ENCODE results near the gene ARMC10. TPM values are rescaled to one million over a fixed set of nuclear protein-coding genes. Genes with fewer than 3 reads are reported as not detected.
"Not testable (repeated sequence)": the region's sequence is repeated elsewhere in the genome, so short reads cannot be mapped to it uniquely, and the experiment has no call there.

Gene ARMC10
- total RNA-seq, 2 experiments from 2014 or later: 24.3 to 33.4 TPM

- Histone ChIP-seq H3K27ac (ENCODE audit: low read depth, low read length, poor library complexity, severe bottlenecking) (no peak overlapping the region), H3K36me3 (ENCODE audit: insufficient read depth, low read length) (peaks cover 85% of the 10 kb centered on the region), H4K20me1 (ENCODE audit: insufficient read depth, low read length) (no peaks in the 10 kb centered on the region), H2AFZ (ENCODE audit: low read length) (no peak overlapping the region), H3K4me1 (ENCODE audit: insufficient read depth, low read length, poor library complexity, severe bottlenecking) (no peaks in the 10 kb centered on the region), H3K4me2 (ENCODE audit: low read length) (no peak overlapping the region), H3K4me3 (ENCODE audit: low read depth, low read length, poor library complexity, severe bottlenecking) (no peak overlapping the region), H3K9me2 (ENCODE audit: insufficient read depth, low read length) (no peaks in the 10 kb centered on the region), H3K9me3 (ENCODE audit: low read length) (no peaks in the 10 kb centered on the region), H3K79me2 (ENCODE audit: insufficient read depth, low read depth, low read length) (no peaks in the 10 kb centered on the region)
- no peak for TF ChIP-seq EZH2phosphoT487 (IDR thresholded peaks at IDR 0.05; ENCODE audit: borderline replicate concordance, low read depth, low read length)
- TF ChIP-seq CTCF (conservative IDR thresholded peaks at IDR 0.05; ENCODE audit: low read length): no peak
- CTCF ChIA-PET (ENCODE audit: unreplicated experiment): no interaction called here
- intact Hi-C loops (cut with micrococcal nuclease; ENCODE audit: unreplicated experiment): no loop called here
- POLR2A ChIA-PET: no interaction called here
- no TSS peak for BruUV-seq (replicated peaks)
- no peak for DNase-seq (ENCODE audit: low spot score)
These were observed 18.5 kb downstream of the ARMC10 start for GRCh38 chr7:103093429-103093828.

DNA sequence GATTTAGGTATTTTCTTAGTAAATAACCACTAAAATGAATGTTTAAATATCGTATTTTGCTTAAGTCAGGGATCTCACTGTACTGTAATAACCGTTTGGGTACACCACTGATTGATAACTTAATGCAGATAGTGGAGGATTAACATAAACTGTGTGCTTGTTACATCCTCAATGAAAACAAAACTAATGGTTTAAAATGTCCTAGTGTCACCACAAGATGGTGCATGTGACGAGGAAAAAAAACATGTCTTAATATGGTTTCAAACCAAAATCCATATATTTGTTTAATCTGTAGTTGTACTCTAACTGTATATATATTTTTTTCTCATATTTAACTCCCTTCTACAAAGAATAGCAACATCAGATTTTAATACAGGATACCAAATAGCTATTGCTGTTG lies 19.2 kb downstream of the ARMC10 start:
- H4K20me1 ChIP-seq (ENCODE audit: insufficient read depth, low read length): no peaks in the 10 kb centered on the region
- H2AFZ ChIP-seq (ENCODE audit: low read length): no peak overlapping the region
- H3K36me3 ChIP-seq (ENCODE audit: insufficient read depth, low read length): peaks cover 79% of the 10 kb centered on the region
- BruUV-seq (replicated peaks): no TSS peak
- no peaks in the 10 kb centered on the region for H3K4me1 ChIP-seq (ENCODE audit: insufficient read depth, low read length, poor library complexity, severe bottlenecking)
- no peaks in the 10 kb centered on the region for H3K9me2 ChIP-seq (ENCODE audit: insufficient read depth, low read length)
- H3K4me2 ChIP-seq (ENCODE audit: low read length): no peak overlapping the region
- ChIA-PET CTCF (ENCODE audit: unreplicated experiment) (no interaction called here), POLR2A (no interaction called here)
- peak; percentile 57 for TF ChIP-seq CTCF (conservative IDR thresholded peaks at IDR 0.05; ENCODE audit: low read length)
- no peak for TF ChIP-seq EZH2phosphoT487 (IDR thresholded peaks at IDR 0.05; ENCODE audit: borderline replicate concordance, low read depth, low read length)
- no peaks in the 10 kb centered on the region for H3K9me3 ChIP-seq (ENCODE audit: low read length)
- no peak for DNase-seq (ENCODE audit: low spot score)
- no peak overlapping the region for H3K27ac ChIP-seq (ENCODE audit: low read depth, low read length, poor library complexity, severe bottlenecking)
- no peaks in the 10 kb centered on the region for H3K79me2 ChIP-seq (ENCODE audit: insufficient read depth, low read depth, low read length)
- no peak overlapping the region for H3K4me3 ChIP-seq (ENCODE audit: low read depth, low read length, poor library complexity, severe bottlenecking)
- intact Hi-C loops (cut with micrococcal nuclease; ENCODE audit: unreplicated experiment): no loop called here

- intact Hi-C loops (cut with micrococcal nuclease; ENCODE audit: unreplicated experiment): not testable (repeated sequence)
These were observed 20.6 kb downstream of the ARMC10 start for GRCh38 chr7:103095558-103095957.

More at GRCh38 chr7:103095558-103095957, 20.6 kb downstream of the ARMC10 start:
- POLR2A ChIA-PET; H3K4me3 ChIP-seq (ENCODE audit: low read depth, low read length, poor library complexity, severe bottlenecking); CTCF ChIA-PET (ENCODE audit: unreplicated experiment); H3K4me2 ChIP-seq (ENCODE audit: low read length); H2AFZ ChIP-seq (ENCODE audit: low read length); H3K4me1 ChIP-seq (ENCODE audit: insufficient read depth, low read length, poor library complexity, severe bottlenecking); H3K9me2 ChIP-seq (ENCODE audit: insufficient read depth, low read length); H3K9me3 ChIP-seq (ENCODE audit: low read length); BruUV-seq (replicated peaks); DNase-seq (ENCODE audit: low spot score); H4K20me1 ChIP-seq (ENCODE audit: insufficient read depth, low read length); H3K27ac ChIP-seq (ENCODE audit: low read depth, low read length, poor library complexity, severe bottlenecking); H3K79me2 ChIP-seq (ENCODE audit: insufficient read depth, low read depth, low read length): not testable (repeated sequence)
- H3K36me3 ChIP-seq (ENCODE audit: insufficient read depth, low read length): peaks cover 76% of the 10 kb centered on the region
